ENCODE results near the gene CTBS. TPM values are rescaled to one million over a fixed set of nuclear protein-coding genes. Genes with fewer than 3 reads are reported as not detected.

Gene CTBS
- total RNA-seq, 1 donor, result 13.0 TPM

DNA sequence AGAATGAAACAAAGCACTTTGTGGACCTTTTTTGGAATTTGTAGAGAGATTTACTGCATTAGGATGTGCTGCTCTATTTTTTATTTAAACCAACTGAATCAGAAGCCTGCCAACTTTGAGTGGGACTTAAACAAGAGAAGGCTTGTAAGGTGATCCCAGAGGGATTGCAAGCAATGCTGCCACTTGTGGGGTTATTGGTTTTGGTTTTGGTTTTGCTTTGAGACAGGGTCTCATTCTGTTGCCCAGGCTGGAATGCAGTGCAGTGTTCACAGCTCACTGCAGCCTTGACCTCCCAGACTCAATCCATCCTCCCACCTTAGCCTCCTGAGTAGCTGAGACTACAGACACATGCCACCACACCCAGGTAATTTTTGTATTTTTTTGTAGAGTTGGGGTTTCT, 35.6 kb downstream of the CTBS start:
- no peak overlapping the region for H3K4me2 ChIP-seq (ENCODE audit: insufficient read depth, low read length)
- no peaks in the 10 kb centered on the region for H3K79me2 ChIP-seq (ENCODE audit: insufficient read depth, low read length)
- H3K36me3 ChIP-seq (ENCODE audit: insufficient read depth, low read length), result peaks cover 9% of the 10 kb centered on the region
- H4K20me1 ChIP-seq (ENCODE audit: insufficient read depth, low read length), result no peaks in the 10 kb centered on the region
- H3K9me3 ChIP-seq (ENCODE audit: low read depth, low read length), result no peaks in the 10 kb centered on the region
- no peak overlapping the region for H3K27ac ChIP-seq (ENCODE audit: low read depth, low read length)
- TF ChIP-seq, protein P1, sequence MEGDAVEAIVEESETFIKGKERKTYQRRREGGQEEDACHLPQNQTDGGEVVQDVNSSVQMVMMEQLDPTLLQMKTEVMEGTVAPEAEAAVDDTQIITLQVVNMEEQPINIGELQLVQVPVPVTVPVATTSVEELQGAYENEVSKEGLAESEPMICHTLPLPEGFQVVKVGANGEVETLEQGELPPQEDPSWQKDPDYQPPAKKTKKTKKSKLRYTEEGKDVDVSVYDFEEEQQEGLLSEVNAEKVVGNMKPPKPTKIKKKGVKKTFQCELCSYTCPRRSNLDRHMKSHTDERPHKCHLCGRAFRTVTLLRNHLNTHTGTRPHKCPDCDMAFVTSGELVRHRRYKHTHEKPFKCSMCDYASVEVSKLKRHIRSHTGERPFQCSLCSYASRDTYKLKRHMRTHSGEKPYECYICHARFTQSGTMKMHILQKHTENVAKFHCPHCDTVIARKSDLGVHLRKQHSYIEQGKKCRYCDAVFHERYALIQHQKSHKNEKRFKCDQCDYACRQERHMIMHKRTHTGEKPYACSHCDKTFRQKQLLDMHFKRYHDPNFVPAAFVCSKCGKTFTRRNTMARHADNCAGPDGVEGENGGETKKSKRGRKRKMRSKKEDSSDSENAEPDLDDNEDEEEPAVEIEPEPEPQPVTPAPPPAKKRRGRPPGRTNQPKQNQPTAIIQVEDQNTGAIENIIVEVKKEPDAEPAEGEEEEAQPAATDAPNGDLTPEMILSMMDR (IDR thresholded peaks at IDR 0.05; ENCODE audit: extremely low read depth, low read depth, low read length), result no peak
- H3K4me3 ChIP-seq (ENCODE audit: insufficient read depth, low read length), result no peak overlapping the region
- no peak overlapping the region for H2AFZ ChIP-seq (ENCODE audit: low read length)
- DNase-seq (ENCODE audit: insufficient read length, low spot score, missing footprints), result no peak
- peaks cover 4% of the 10 kb centered on the region for H3K4me1 ChIP-seq (ENCODE audit: insufficient read depth, low read length)
- H3K27me3 ChIP-seq (ENCODE audit: insufficient read depth, low read length), result no peaks in the 10 kb centered on the region

DNA sequence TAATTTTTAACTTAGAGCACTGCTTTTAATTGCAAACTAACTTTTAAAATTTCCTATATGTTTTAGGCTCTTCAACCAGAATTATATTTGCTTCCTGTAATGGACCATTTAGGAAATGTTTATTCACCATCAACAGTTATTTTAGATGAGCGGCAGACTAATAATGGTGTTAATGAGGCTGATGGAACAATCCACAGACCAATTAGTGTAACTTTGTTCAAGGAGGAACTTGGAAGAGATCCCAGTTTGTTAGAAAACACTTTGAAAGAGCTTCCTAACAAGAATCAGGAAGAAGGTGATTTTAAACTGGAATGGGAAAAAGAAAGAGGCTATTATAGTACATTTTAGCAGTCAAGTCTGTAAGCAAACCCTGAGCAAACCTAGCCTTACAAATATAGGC, 48.5 kb downstream of the CTBS start:
- Histone ChIP-seq H3K9me3 (ENCODE audit: low read depth, low read length) (no peaks in the 10 kb centered on the region), H3K4me2 (ENCODE audit: insufficient read depth, low read length) (no peak overlapping the region), H2AFZ (ENCODE audit: low read length) (no peak overlapping the region), H3K27me3 (ENCODE audit: insufficient read depth, low read length) (no peaks in the 10 kb centered on the region), H3K36me3 (ENCODE audit: insufficient read depth, low read length) (no peaks in the 10 kb centered on the region), H3K4me3 (ENCODE audit: insufficient read depth, low read length) (no peak overlapping the region), H3K4me1 (ENCODE audit: insufficient read depth, low read length) (no peaks in the 10 kb centered on the region), H4K20me1 (ENCODE audit: insufficient read depth, low read length) (no peaks in the 10 kb centered on the region), H3K27ac (ENCODE audit: low read depth, low read length) (no peak overlapping the region), H3K79me2 (ENCODE audit: insufficient read depth, low read length) (no peaks in the 10 kb centered on the region)
- TF ChIP-seq, protein P1 (IDR thresholded peaks at IDR 0.05; ENCODE audit: extremely low read depth, low read depth, low read length), result no peak
- DNase-seq (ENCODE audit: insufficient read length, low spot score, missing footprints), result peak; percentile 69

DNA sequence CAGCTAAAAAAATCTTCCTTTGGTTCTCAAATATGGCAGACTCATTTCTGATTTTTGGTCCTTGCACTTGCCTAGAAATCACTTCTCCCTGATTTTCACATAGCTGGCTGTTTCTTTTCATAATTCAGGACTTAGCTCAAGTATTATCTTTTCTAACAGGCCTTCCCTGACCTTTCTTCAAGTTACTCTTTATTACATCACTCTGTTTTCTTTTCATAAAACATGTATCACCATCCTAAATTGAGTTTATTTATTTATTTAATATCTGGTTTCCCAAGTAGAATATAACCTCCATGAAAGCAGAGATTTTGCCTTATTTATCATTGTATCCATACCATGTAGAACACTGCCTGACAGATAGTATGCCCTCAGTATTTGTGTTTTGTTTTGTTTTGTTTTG, 49.6 kb downstream of the CTBS start:
- Histone ChIP-seq H3K27me3 (ENCODE audit: insufficient read depth, low read length) (no peaks in the 10 kb centered on the region), H3K36me3 (ENCODE audit: insufficient read depth, low read length) (no peaks in the 10 kb centered on the region)
- no peak for DNase-seq (ENCODE audit: insufficient read length, low spot score, missing footprints)

DNA sequence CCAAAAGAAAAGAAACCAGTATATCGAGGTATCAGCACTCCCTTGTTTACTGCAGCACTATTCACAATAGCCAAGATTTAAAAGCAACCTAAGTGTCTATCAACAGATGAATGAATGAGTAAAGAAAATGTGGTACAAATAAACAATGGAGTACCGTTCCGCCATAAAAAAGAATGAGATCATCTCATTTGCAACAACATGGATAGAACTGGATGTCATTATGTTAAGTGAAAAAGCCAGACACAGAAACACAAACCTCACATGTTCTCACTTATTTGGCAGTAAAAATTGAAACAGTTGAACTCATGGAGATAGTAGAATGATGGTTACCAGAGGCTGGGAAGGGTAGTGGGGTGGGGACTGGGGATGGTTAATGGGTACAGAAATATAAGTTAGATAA, 63.6 kb downstream of the CTBS start:
- Histone ChIP-seq H3K9me3 (ENCODE audit: low read depth, low read length) (no peaks in the 10 kb centered on the region), H2AFZ (ENCODE audit: low read length) (no peak overlapping the region), H4K20me1 (ENCODE audit: insufficient read depth, low read length) (no peaks in the 10 kb centered on the region), H3K79me2 (ENCODE audit: insufficient read depth, low read length) (peaks cover 10% of the 10 kb centered on the region), H3K4me1 (ENCODE audit: insufficient read depth, low read length) (peaks cover 7% of the 10 kb centered on the region), H3K27me3 (ENCODE audit: insufficient read depth, low read length) (no peaks in the 10 kb centered on the region), H3K4me3 (ENCODE audit: insufficient read depth, low read length) (no peak overlapping the region), H3K4me2 (ENCODE audit: insufficient read depth, low read length) (no peak overlapping the region), H3K36me3 (ENCODE audit: insufficient read depth, low read length) (peaks cover 4% of the 10 kb centered on the region), H3K27ac (ENCODE audit: low read depth, low read length) (no peak overlapping the region)
- no peak for DNase-seq (ENCODE audit: insufficient read length, low spot score, missing footprints)
- TF ChIP-seq, protein P1 (IDR thresholded peaks at IDR 0.05; ENCODE audit: extremely low read depth, low read depth, low read length), result no peak

More for the DNA sequence above, 49.6 kb downstream of the CTBS start:
- no peaks in the 10 kb centered on the region for H3K4me1 ChIP-seq (ENCODE audit: insufficient read depth, low read length)
- TF ChIP-seq, protein P1 (IDR thresholded peaks at IDR 0.05; ENCODE audit: extremely low read depth, low read depth, low read length), result no peak
- H3K79me2 ChIP-seq (ENCODE audit: insufficient read depth, low read length), result no peaks in the 10 kb centered on the region
- H3K9me3 ChIP-seq (ENCODE audit: low read depth, low read length), result no peaks in the 10 kb centered on the region
- H4K20me1 ChIP-seq (ENCODE audit: insufficient read depth, low read length), result no peaks in the 10 kb centered on the region
- H3K4me2 ChIP-seq (ENCODE audit: insufficient read depth, low read length), result no peak overlapping the region
- H2AFZ ChIP-seq (ENCODE audit: low read length), result no peak overlapping the region
- H3K4me3 ChIP-seq (ENCODE audit: insufficient read depth, low read length), result no peak overlapping the region
- no peak overlapping the region for H3K27ac ChIP-seq (ENCODE audit: low read depth, low read length)
